ENCODE results near the gene KIAA2012. TPM values are rescaled to one million over a fixed set of nuclear protein-coding genes. Genes with fewer than 3 reads are reported as not detected.
A peak's percentile ranks its signal among the peaks of the same experiment; 100 is the strongest.

KIAA2012 gene
- total and polyA plus RNA-seq, 2 of the 4 experiments (the other 2 are of a cell fraction) = under 0.01 to 0.09 TPM

DNA sequence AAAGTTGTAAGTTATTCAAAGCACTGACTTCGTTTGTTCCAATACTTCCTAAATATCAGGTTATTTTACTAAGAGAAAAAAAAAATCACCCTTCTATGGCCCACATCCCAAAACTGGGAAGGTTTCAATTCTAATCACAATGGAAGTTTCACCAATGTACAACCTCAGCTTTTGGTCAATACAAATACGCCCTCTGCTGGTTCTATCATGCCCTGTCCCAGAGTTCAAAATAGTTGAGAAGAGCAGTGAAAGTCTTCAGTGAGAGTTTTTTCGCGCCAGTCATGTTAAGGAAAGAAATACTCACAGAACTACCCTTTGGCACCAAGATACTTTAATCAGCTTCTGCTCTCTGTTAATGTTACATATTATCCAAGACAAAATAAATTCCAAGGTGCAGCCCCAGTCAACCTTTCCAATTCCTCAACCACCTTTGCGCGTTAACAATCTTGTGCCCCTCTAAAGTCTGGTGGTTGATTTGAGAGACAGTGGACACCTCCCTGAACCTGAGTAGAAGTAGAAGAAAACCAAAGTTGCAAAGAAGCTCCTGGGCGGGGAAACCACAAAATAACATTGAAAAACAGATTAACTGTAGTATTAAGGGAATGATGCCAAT is 105.4 kb downstream of the KIAA2012 start:
- no peak overlapping the region for H3K4ac ChIP-seq (ENCODE audit: low read depth, low read length)
- no peak overlapping the region for H3K18ac ChIP-seq (ENCODE audit: low read depth, low read length)
- no peak overlapping the region for H3K56ac ChIP-seq (ENCODE audit: extremely low read depth, insufficient read depth, low read length)
- H3K36me3 ChIP-seq (ENCODE audit: control insufficient read depth, insufficient read depth, low read length) = no peaks in the 10 kb centered on the region
- peaks cover 2% of the 10 kb centered on the region; the same call in 1 of the 2 replicates for H3K9me1 ChIP-seq (ENCODE audit: insufficient read depth, low read length)
- H3K9me3 ChIP-seq (ENCODE audit: control insufficient read depth, insufficient read depth, low read length) = no peaks in the 10 kb centered on the region
- no peak overlapping the region for H2BK5ac ChIP-seq (ENCODE audit: low read depth, low read length, poor library complexity, severe bottlenecking)
- no peak overlapping the region for H2AK5ac ChIP-seq (ENCODE audit: low read depth, low read length)
- no peak overlapping the region for H3K4me2 ChIP-seq (ENCODE audit: low read depth, low read length)
- POLR2A ChIA-PET (ENCODE audit: unreplicated experiment) = no interaction called here
- H2BK120ac ChIP-seq (ENCODE audit: low read depth, low read length) = no peak overlapping the region
- no peak overlapping the region for H2AK9ac ChIP-seq (replicated peaks; ENCODE audit: low read depth, low read length, poor library complexity)
- H4K20me1 ChIP-seq (ENCODE audit: insufficient read depth, low read length) = no peaks in the 10 kb centered on the region
- dilution Hi-C loops (cut with HindIII; ENCODE audit: low sequenced_read_pairs, unreplicated experiment) (no loop called here), intact Hi-C loops (cut with micrococcal nuclease) (loop anchor here (1.0 to 5.0 kb wide), 5 partner anchors 74 to 426 kb away; no protein-coding TSS in a partner anchor), in situ Hi-C loops (cut with MboI; ENCODE audit: low sequenced_read_pairs) (no loop called here)
- no peak overlapping the region for H2BK15ac ChIP-seq (ENCODE audit: low read depth, low read length)
- no peak overlapping the region for H3K9ac ChIP-seq (ENCODE audit: low read depth, low read length)
- H3K4me1 ChIP-seq (ENCODE audit: control insufficient read depth, insufficient read depth, low read length) = peaks cover 2% of the 10 kb centered on the region; the same call in 1 of the 2 replicates
- no peaks in the 10 kb centered on the region for H3K27me3 ChIP-seq (ENCODE audit: control insufficient read depth, insufficient read depth, low read length)
- no peak overlapping the region for H3K14ac ChIP-seq (replicated peaks; ENCODE audit: low read depth, low read length)
- no peaks in the 10 kb centered on the region for H3K79me1 ChIP-seq (ENCODE audit: low read depth in 1 of 2, low read length in 2 of 2)
- no peak overlapping the region for H3K27ac ChIP-seq (ENCODE audit: insufficient read depth, low read length)
- no peak overlapping the region for H4K8ac ChIP-seq (ENCODE audit: low read depth in 2 of 2, low read length in 2 of 2)
- WGBS, 2 experiments (ENCODE audit: extremely low coverage in 2 of 2, insufficient read length in 1 of 2) = no CpG with 5 or more reads among the region's 7 CpGs
- H4K91ac ChIP-seq (ENCODE audit: insufficient read depth, low read depth, low read length) = peak overlapping the region; percentile 14; the same call in 1 of the 2 replicates
- no peak overlapping the region for H3K4me3 ChIP-seq (ENCODE audit: insufficient read depth, low read depth, low read length)
- no peak overlapping the region for H2AFZ ChIP-seq (replicated peaks; ENCODE audit: low read length, poor library complexity)
- peak overlapping the region; percentile 32; the same call in 1 of the 2 replicates for H2BK20ac ChIP-seq (ENCODE audit: low read depth, low read length)
- ATAC-seq (ENCODE audit: low read depth) (peak; percentile 94), DNase-seq (peak; percentile 79)
- H3K23ac ChIP-seq (ENCODE audit: low read depth, low read length) = no peak overlapping the region
- CTCF ChIA-PET = interaction anchor here (0.6 to 2.0 kb wide), 7 partner anchors 24 to 346 kb away, joined by 3 to 6 read pairs (median 4); no protein-coding TSS in a partner anchor
- TF ChIP-seq CHD1 (IDR thresholded peaks at IDR 0.05; ENCODE audit: low read depth, low read length) = no peak
- TF ChIP-seq, protein P1, sequence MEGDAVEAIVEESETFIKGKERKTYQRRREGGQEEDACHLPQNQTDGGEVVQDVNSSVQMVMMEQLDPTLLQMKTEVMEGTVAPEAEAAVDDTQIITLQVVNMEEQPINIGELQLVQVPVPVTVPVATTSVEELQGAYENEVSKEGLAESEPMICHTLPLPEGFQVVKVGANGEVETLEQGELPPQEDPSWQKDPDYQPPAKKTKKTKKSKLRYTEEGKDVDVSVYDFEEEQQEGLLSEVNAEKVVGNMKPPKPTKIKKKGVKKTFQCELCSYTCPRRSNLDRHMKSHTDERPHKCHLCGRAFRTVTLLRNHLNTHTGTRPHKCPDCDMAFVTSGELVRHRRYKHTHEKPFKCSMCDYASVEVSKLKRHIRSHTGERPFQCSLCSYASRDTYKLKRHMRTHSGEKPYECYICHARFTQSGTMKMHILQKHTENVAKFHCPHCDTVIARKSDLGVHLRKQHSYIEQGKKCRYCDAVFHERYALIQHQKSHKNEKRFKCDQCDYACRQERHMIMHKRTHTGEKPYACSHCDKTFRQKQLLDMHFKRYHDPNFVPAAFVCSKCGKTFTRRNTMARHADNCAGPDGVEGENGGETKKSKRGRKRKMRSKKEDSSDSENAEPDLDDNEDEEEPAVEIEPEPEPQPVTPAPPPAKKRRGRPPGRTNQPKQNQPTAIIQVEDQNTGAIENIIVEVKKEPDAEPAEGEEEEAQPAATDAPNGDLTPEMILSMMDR (conservative IDR thresholded peaks at IDR 0.05; ENCODE audit: low read depth, low read length) = peak; percentile 89
- peak; percentile 94 for TF ChIP-seq RAD21 (IDR thresholded peaks at IDR 0.05; ENCODE audit: low read length)
- peak; percentile 98 for TF ChIP-seq SMC3 (IDR thresholded peaks at IDR 0.05; ENCODE audit: low read depth, low read length)
- TF ChIP-seq POLR2A (IDR thresholded peaks at IDR 0.05; ENCODE audit: low read depth, low read length) = peak; percentile 44; the same call in 1 of the 2 replicates
- no TSS peak for BruUV-seq (replicated peaks)
- no peak overlapping the region for H4K5ac ChIP-seq (ENCODE audit: low read depth, low read length)

All from IMR-90 (cell line).